Endothelial cell of umbilical vein (primary cell): ENCODE results near the gene FXYD3.

ENCODE experiments used
- EZH2 ChIP-seq: IDR thresholded peaks from 2 replicates; pipeline ENCODE4 v1.6.1; 2012; ENCODE audit warnings: borderline replicate concordance, low read depth, mild to moderate bottlenecking, moderate library complexity, low read length, inconsistent platforms; ENCODE audit not compliant: severe bottlenecking
- MYC ChIP-seq: IDR thresholded peaks from one replicate; pipeline ENCODE4 v1.6.1; 2011; ENCODE audit warnings: mild to moderate bottlenecking, low read depth, low read length
- POLR2A ChIP-seq: IDR thresholded peaks from 2 replicates; pipeline ENCODE4 v1.6.1; 2012; ENCODE audit warnings: low read depth, mild to moderate bottlenecking, control low read depth, low read length
- POLR2AphosphoS5 ChIP-seq: IDR thresholded peaks from 2 replicates; pipeline ENCODE4 v1.6.1; 2012; ENCODE audit warnings: low read depth, mild to moderate bottlenecking, control low read depth, low read length, moderate library complexity; ENCODE audit not compliant: insufficient read depth
- TF ChIP-seq, protein P1 (sequence below), 2 donors: IDR thresholded peaks; 1 replicate in 1 of 2; 2 replicates in 1 of 2; pipeline ENCODE4 v1.5.1; 2011; ENCODE audit warnings: low read length in 2 of 2, mild to moderate bottlenecking in 2 of 2, moderate library complexity in 2 of 2, control low read depth in 1 of 2, inconsistent platforms in 1 of 2, low read depth in 1 of 2; ENCODE audit not compliant: insufficient read depth in 1 of 2; ENCODE audit errors: extremely low read depth in 1 of 2
- TF ChIP-seq, protein P2 (sequence below): IDR thresholded peaks from 2 replicates; pipeline ENCODE4 v1.6.1; 2011; ENCODE audit not compliant: insufficient read depth, insufficient read length

DNA sequence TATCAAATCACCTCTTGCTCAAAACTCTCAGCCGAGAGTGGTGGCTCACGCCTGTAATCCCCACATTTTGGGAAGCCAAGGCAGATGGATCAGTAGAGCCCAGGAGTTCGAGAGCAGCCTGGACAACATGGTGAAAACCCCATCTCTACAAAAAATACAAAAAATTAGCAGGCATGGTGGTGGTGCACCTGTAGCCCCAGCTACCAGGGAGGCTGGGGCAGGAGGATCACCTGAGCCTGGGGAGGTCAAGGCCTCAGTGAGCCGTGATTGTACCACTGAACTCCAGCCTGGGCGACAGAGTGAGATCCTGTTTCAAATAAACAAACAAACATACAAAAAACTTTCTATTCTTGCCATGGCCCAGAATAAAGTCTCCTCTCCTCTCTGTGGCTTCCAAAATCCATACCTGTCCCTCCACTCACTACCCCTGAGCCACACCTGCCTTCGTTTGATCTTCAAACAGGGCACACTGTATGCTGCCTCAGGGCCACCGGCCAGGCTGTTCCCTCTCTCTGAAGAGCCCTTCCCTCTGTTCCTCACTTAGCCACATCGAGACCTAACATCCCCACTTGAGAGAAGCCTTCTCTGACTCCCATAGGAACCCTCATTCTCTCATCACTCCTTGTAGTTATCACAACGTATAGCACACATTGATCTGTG lies 12.9 kb downstream of the FXYD3 start:
- TF ChIP-seq, protein P1, sequence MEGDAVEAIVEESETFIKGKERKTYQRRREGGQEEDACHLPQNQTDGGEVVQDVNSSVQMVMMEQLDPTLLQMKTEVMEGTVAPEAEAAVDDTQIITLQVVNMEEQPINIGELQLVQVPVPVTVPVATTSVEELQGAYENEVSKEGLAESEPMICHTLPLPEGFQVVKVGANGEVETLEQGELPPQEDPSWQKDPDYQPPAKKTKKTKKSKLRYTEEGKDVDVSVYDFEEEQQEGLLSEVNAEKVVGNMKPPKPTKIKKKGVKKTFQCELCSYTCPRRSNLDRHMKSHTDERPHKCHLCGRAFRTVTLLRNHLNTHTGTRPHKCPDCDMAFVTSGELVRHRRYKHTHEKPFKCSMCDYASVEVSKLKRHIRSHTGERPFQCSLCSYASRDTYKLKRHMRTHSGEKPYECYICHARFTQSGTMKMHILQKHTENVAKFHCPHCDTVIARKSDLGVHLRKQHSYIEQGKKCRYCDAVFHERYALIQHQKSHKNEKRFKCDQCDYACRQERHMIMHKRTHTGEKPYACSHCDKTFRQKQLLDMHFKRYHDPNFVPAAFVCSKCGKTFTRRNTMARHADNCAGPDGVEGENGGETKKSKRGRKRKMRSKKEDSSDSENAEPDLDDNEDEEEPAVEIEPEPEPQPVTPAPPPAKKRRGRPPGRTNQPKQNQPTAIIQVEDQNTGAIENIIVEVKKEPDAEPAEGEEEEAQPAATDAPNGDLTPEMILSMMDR (IDR thresholded peaks at IDR 0.05; ENCODE audit: extremely low read depth in 1 of 2, insufficient read depth in 1 of 2, low read depth in 1 of 2, low read length in 2 of 2): no peak
- TF ChIP-seq POLR2AphosphoS5: no peak
- TF ChIP-seq, protein P2, sequence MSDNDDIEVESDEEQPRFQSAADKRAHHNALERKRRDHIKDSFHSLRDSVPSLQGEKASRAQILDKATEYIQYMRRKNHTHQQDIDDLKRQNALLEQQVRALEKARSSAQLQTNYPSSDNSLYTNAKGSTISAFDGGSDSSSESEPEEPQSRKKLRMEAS: no peak
- TF ChIP-seq POLR2A: no peak
- no peak for TF ChIP-seq EZH2
- no peak for TF ChIP-seq MYC
